Measurements from ENCODE around the gene SLC6A12.

The SLC6A12 gene

DNA sequence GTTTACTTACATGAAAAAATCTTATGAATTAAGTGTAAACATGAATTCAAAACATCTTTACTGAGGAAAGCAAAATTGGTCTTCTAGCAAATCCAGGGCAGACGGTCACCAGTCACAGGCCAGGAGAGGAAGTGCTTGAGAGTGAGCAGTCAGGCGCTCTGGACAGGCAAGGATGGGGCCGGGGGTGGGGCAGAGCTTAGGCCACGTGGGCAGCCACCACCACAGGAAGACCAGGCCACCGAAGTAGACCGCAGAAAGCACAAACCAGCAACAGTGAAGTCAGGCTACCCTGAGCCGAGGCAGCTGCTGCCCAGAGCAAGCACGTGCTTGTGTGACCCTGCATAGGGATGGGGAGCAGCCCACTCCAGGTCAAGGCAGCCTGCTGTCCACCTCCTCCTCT lies 33.5 kb downstream of the SLC6A12 start:
- no peak for DNase-seq (ENCODE audit: extremely low read depth in 1 of 2, low read depth in 1 of 2)

GRCh38 chr12:179885-180284 lies 34.1 kb downstream of the SLC6A12 start:
- DNase-seq (ENCODE audit: extremely low read depth in 1 of 2, low read depth in 1 of 2) = no peak

DNA sequence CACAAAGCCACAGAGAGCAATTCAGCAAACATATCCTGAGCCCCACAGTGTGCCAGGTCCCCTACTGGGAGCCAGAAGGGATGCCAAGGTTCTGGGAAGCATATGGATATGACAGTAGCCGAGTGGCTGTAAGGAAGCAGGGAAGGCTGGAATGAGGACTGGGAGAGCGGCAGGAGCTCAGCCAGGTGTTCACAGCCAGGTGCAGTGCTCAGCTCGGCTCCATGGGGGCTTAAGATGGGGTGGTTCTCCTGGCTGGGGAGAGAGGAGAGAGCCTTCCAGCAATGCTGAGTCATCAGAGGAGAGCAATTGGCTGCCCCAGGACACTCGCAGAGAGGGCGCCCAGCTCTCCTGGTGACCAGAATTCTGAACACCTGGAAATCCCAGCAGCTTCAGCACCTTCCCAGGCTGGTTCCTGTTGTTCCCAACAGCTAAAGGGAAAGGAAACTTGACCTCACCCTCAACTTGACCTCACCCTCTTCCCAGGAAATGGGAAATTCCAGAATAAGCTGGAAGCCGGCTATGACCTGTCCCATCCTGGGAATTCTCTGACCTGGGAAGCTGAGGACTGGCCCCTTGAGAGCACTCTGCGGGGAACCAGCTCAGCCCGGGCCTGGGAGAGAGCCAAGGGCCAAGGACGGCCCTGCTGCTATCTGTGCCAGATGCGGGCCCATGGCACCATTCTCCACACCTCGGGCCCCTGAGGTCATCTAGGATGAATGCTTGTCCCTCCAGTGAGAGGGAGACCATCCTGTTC lies 34.6 kb downstream of the SLC6A12 start:
- DNase-seq (ENCODE audit: extremely low read depth in 1 of 2, low read depth in 1 of 2) = no peak

- no peak for DNase-seq (ENCODE audit: extremely low read depth in 1 of 2, low read depth in 1 of 2)
These were observed 35.2 kb downstream of the SLC6A12 start for GRCh38 chr12:178829-179109.

DNA sequence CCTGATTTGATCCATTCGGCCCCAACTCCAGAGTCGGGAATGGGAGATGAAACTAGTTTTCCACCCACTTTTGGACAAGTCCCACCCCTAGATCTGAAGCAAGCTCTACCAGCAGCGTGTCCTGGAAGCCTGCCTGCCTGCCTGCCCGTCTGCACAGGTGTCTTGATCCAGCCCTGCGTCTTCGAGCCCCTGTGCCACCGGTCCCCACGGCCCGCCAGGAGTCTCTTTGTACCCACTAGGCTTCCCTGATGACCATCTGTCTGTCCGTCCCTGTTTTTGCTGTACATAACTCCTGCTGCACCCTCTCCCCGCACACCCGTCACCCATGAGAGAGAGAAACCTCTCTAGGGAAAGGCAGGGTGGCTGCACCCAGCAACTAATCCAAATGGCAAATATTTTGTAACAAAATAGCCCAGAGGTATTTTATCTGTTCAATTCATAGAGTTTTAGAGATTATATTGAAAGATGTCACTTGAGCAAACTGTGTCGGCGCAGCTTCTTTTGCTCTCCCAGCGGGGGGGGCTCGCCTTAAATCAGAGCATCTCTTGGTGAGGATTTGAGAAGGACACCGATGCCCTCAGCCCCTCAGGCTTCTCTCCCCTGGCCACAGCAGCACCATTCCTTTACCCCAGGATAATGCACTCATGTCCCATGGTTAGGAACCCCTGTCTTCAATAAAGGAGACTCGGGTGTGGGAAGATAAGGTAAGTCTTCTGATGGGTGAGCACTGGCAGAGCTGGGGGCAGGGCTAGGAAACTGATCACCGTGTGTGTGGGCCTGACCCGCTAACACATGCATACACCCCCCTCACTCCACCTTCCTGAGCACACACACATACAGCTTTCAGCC lies 35.8 kb downstream of the SLC6A12 start:
- no peak for DNase-seq (ENCODE audit: extremely low read depth in 1 of 2, low read depth in 1 of 2)

DNA sequence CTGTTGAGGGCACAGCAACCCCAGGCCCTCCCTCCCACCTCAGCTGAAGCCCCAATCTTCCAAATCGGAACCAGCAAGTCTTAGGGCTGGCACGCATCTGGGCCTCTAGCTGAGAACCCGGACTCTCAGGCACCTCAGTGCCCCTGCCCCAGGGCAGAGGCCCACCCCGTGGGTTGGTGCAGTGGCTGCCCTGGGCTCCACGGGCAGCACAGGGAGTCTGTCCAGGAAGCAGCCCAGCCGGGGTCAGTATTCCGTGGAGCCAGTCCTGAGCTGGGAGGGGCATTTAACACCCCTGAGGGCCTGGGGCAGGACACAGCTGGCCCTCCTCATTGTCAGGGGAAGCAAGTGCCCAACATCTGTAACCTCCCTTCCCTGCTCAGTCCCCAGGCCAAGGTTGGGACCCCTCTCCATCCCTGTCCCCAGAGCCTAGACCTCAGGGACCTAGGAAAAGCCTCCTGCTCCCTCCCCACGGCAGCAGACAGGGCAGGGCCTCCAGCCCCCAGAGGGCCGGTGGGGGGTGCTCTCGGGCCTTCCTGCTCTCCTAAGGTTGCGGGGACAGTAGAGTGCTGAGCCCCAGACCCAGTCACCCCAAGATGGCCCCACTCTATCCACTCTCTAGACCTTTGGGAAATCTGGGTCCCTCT lies 36.5 kb downstream of the SLC6A12 start:
- no peak for DNase-seq (ENCODE audit: extremely low read depth in 1 of 2, low read depth in 1 of 2)

- no peak for DNase-seq (ENCODE audit: extremely low read depth in 1 of 2, low read depth in 1 of 2)
These were observed 37.4 kb downstream of the SLC6A12 start for GRCh38 chr12:176321-177181.

DNA sequence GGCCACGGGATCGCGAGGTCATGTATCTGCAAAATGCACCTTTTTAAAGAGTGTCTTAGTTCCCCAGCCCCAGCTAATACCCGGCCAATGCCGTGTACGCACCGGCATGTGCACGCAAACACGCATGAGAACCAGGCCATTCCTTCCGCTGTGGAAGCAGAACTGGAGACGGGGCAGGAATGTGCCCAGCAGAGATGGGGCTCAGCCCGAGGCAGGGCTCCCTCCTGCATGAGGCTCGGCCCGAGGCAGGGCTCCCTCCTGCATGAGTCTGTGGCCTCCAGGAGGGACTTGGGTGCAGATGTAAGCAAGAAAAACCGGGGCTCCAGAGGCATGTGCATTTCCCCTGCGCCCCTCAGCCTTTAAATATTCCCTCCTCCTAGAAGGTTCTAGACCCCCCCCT lies 38.2 kb downstream of the SLC6A12 start:
- no peak for DNase-seq (ENCODE audit: extremely low read depth in 1 of 2, low read depth in 1 of 2)

DNA sequence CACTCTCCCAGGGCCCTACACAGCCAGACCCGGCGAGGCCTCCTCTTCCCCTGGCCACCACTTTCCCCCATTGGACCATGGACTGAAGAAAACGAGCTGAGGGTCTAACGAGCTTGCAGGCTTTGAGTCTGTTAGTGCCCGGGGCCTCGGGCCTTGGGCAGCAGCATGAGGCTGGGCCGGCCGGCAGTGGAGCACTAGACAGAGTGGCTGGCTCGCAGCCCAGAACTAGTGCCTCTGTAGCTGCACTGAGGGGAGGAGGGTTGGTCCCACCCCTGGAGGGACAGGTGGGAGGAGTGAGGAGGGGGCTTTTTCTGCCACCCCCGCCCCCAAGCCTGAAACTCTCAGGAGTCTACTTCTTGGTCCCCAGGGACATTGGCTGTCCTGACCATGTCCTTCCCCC lies 38.7 kb downstream of the SLC6A12 start:
- no peak for DNase-seq (ENCODE audit: extremely low read depth in 1 of 2, low read depth in 1 of 2)

GRCh38 chr12:174596-174995 lies 39.4 kb downstream of the SLC6A12 start:
- no peak for DNase-seq (ENCODE audit: extremely low read depth in 1 of 2, low read depth in 1 of 2)

- no peak for DNase-seq (ENCODE audit: extremely low read depth in 1 of 2, low read depth in 1 of 2)
These were observed 39.8 kb downstream of the SLC6A12 start for GRCh38 chr12:174124-174523.

- no peak for DNase-seq (ENCODE audit: extremely low read depth in 1 of 2, low read depth in 1 of 2)
These were observed 41.2 kb downstream of the SLC6A12 start for GRCh38 chr12:172732-173161.

DNA sequence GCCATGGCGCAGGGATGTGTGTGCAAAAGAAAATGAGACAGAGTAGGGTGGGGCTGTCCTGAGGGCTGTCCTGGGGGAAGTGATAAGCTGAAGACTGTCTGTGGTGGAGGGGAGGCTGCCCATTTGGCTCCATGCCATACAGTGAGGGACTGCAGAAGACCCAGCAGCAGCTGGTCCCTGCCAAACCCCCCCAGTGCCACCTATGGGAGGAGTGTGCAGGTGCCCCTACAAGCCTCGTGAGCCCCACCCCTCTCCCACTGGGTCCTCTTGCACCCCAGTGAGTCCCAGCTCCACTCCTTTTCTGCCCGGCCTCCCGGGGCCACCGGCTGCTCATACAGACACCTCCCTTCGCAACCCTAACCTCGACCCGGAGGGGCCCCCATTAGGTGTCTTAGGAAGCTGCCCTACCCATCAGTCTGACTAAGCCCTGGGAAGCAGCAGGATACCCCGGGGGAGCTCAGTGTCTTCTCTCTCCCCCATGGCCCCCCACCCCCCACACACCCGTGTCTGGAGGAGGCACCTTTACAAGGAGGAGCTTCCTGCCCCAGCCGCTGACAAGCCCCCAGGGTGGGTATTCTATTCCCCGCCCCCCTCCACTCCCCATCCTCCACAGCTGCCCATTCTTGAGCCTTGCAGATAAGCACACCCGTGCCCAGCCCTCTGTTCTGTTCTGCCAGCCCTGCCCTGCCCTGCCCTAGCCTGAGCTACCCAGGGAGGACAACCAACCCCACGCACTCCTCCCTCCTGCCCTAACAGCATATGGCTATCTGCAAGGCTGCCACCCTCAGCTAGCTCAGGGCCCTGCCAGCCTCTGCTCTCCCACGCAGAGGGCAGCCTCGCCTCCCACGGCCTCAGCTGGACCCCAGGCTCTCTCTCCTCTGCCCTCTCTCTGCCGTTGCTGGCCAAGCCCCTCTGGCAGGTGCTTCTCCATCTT lies 41.9 kb downstream of the SLC6A12 start:
- no peak for DNase-seq (ENCODE audit: extremely low read depth in 1 of 2, low read depth in 1 of 2)

DNA sequence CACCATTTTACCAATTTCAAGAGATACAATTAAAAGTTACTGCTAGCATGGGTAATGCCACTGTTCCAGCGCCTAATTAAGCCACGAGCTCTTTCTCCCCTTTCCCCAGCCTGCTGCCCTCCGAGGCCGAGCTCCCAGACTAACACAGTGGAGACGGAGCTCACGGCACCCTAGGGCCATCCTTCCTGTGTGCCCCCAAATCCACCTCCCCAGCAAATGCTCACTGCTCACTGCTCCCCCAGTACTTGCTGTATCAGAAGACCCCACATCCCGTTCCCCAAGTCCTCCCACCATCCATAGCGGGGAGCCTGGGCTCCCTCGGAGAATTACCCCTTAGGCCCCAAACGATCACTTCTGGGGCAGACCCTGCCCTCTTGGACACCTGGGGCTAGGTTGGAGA lies 42.7 kb downstream of the SLC6A12 start:
- DNase-seq (ENCODE audit: extremely low read depth in 1 of 2, low read depth in 1 of 2) = no peak

GRCh38 chr12:170371-171225 lies 43.4 kb downstream of the SLC6A12 start:
- DNase-seq (ENCODE audit: extremely low read depth in 1 of 2, low read depth in 1 of 2) = no peak

DNA sequence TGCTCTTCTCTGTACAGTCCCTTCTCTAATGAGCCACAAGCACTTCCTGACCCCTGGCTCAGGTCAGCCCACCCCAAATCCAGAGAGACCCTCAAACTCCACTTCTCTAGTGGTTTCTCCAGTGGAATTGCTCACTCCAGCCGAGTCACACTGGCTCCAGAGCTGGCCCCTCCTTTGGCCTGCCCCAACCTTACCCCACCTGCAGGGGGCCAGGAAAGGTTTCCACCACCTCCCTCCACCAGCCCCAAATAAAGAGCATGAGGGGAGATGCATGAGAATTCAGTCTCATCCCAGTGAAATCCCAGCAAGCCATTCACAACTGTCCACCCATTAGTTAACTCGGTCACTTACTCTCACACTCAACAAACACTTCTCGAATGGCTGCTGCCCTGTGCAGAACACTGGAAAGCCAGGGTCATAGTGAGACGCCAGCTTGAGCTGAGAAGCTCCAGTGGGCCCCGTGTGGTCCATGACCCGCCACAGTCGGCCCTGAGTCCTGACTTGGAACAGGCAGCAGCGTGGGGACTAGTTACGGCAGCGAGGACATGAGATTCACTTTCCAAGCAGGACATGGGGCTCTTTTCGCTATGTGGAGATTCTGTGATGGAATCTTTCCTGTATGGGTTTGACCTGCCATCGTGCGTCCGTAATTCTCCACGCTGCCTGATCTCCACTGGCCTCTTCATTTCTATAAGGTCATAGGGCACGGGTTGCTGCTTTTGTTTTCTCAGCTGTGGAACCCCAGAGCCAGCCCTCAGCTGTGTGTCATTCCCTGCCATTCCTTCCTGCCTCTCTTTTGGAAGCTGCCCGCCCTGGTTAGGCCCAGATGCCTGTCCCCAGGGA lies 44.2 kb downstream of the SLC6A12 start:
- no peak for DNase-seq (ENCODE audit: extremely low read depth in 1 of 2, low read depth in 1 of 2)

GRCh38 chr12:168763-169525 lies 45.0 kb downstream of the SLC6A12 start:
- DNase-seq (ENCODE audit: extremely low read depth in 1 of 2, low read depth in 1 of 2) = no peak
